KOPT-K1 (cell line): Measurements from ENCODE around the gene SLC36A3.
"Not testable (repeated sequence)": the region's sequence is repeated elsewhere in the genome, so short reads cannot be mapped to it uniquely, and the experiment has no call there.

Source experiments
- H3K27ac ChIP-seq: fragments of 200-600 bp; sonication (generic); 2 replicates; pipeline ENCODE4 v1.5.1; 2016; ENCODE audit warnings: antibody characterized with exemption, mild to moderate bottlenecking, low read depth, low read length; ENCODE audit not compliant: poor library complexity, severe bottlenecking
- H3K36me3 ChIP-seq: fragments of 200-600 bp; sonication (generic); 2 replicates; pipeline ENCODE4 v1.5.1; 2017; ENCODE audit warnings: antibody characterized with exemption, mild to moderate bottlenecking, low read length, moderate library complexity; ENCODE audit not compliant: insufficient read depth
- H3K9me3 ChIP-seq: fragments of 200-600 bp; sonication (generic); 2 replicates; pipeline ENCODE4 v1.5.1; 2017; ENCODE audit warnings: antibody characterized with exemption, low read length, mild to moderate bottlenecking; ENCODE audit not compliant: insufficient read depth, poor library complexity, severe bottlenecking

The SLC36A3 gene

DNA sequence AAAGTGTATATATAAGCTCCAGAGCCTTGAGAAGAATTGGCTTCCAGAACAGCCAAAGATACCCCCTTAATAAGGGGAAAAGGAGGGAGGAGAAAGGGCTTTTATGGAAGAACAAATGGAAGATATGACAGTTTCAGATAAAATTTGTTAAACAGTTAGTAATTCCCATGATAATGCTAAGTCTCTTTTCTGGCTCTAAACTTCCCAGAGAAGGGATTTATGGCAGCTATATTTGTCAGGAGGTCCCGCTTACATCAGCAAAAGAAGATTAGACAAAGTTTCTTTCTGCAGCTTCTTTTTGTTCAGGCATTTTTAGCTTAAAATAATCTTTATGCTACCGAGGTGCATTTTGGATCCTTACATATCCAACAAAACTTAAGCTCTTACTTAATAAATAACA, 14.3 kb upstream of the SLC36A3 start:
- Histone ChIP-seq H3K27ac (no peak overlapping the region), H3K36me3 (no peaks in the 10 kb centered on the region), H3K9me3 (no peaks in the 10 kb centered on the region)

GRCh38 chr5:151315998-151316597, 12.5 kb upstream of the SLC36A3 start:
- Histone ChIP-seq H3K9me3 (peaks cover 2% of the 10 kb centered on the region), H3K36me3 (no peaks in the 10 kb centered on the region), H3K27ac (no peak overlapping the region)

GRCh38 chr5:151313357-151313756, 9.8 kb upstream of the SLC36A3 start:
- Histone ChIP-seq H3K36me3 (no peaks in the 10 kb centered on the region), H3K9me3 (peaks cover 5% of the 10 kb centered on the region), H3K27ac (no peak overlapping the region)

DNA sequence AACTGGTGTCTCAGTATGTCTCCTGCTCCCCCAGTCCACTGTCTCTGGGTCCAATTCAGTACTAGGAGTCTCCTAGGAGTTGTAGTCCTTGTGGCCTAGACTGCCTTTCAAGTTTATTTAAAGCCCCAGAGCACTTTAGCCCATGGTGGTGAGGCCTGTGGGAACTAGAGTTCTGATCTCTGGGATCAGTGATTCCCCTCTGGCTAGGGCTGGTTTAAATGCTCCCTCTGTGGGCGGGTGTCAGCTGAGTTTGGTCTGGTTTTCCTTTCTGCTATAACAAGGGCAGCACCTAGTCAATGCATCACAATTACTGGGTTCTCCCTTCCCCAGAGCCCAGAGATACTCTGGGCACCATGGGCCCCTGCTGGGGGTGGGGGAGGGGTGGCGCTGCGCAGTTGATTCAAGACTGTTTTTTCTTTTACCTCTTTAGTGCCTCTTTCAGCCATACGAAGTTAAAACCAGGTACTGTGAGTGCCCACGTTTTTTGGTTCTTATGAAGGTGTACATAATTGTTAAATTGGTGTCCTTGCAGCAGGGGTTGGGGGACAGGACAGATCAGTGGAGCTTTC, 9.3 kb upstream of the SLC36A3 start:
- Histone ChIP-seq H3K36me3 (no peaks in the 10 kb centered on the region), H3K27ac (no peak overlapping the region)

DNA sequence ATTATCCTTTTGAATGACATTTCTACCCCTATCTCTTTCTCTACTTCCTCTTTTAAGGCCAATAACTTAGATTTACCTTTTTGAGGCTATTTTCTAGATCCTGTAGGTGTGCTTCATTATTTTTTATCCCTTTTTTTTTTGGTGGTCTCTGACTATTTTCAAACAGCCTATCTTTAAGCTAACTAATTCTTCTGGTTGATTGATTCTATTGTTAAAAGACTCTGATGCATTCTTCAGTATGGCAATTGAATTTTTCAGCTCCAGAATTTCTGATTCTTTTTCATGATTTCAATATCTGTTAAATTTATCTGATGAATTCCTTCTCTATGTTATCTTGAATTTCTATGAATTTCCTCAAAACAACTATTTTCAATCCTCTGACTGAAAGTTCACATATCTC, 7.4 kb upstream of the SLC36A3 start:
- Histone ChIP-seq H3K27ac (no peak overlapping the region), H3K9me3 (peaks cover 5% of the 10 kb centered on the region), H3K36me3 (no peaks in the 10 kb centered on the region)

More for the DNA sequence above, 9.3 kb upstream of the SLC36A3 start:
- peaks cover 5% of the 10 kb centered on the region for H3K9me3 ChIP-seq

- not testable (repeated sequence) for H3K36me3 ChIP-seq, H3K27ac ChIP-seq, H3K9me3 ChIP-seq
Observed at GRCh38 chr5:151309821-151310220, 6.3 kb upstream of the SLC36A3 start.

GRCh38 chr5:151309266-151309665, 5.7 kb upstream of the SLC36A3 start:
- not testable (repeated sequence) for H3K36me3 ChIP-seq, H3K27ac ChIP-seq, H3K9me3 ChIP-seq

DNA sequence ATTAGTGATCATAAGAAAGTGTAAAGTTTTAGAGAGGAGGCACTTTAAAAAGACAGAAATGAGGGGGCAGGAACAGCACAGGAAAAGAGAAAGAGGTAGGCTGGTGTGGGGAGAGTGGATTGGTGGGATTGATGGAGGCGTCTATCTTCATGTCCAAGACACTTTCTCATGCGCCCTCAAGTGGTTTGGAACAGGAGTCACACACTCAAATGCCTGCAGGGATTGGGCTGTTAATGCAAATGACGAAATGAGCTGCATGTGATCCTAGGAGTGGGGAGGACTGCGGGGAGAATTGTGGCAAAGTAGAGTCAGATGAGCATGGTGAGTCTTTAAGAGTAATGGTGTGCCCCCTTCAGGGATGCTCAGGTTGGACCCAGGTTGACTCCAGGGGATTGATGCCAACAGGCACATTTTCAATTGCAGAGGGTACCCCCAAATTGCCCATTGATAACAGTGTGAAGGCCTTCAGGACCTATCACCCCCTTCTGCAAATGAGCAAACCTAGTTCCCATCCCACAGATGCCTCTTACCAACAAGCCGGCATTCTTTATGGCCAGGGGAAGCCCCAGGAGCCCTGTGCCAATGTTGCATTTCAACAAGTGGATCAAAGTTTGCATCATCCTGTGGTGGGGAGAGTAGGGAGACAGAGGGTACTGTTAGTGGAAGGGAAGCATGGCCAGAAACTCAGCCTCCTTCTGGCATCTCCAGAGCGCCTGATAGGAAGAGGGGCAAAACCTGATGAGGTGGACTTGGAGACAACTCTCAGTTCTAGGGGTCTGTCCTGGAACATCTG, 5.3 kb downstream of the SLC36A3 start:
- no peaks in the 10 kb centered on the region for H3K36me3 ChIP-seq
- H3K27ac ChIP-seq = no peak overlapping the region
- no peaks in the 10 kb centered on the region for H3K9me3 ChIP-seq

DNA sequence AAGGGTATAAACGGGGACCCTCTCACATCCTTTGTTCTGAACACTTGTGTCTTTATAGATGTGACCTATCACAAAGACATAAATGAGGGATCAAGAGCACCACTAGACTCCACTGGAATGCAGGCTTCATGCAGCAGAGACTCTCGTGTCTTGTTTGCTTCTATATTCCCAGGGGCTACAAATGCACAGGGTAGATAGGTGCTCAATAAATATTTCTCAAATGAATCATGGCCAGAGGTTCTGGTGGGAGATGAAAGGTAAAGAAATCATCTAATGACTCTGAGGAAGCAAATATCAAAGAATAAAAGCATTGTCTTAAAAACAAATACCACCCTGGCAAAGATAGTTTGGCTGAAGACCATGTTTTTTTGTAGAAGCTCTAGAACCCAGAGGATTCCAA, 6.6 kb downstream of the SLC36A3 start:
- Histone ChIP-seq H3K27ac (no peak overlapping the region), H3K36me3 (no peaks in the 10 kb centered on the region), H3K9me3 (no peaks in the 10 kb centered on the region)

DNA sequence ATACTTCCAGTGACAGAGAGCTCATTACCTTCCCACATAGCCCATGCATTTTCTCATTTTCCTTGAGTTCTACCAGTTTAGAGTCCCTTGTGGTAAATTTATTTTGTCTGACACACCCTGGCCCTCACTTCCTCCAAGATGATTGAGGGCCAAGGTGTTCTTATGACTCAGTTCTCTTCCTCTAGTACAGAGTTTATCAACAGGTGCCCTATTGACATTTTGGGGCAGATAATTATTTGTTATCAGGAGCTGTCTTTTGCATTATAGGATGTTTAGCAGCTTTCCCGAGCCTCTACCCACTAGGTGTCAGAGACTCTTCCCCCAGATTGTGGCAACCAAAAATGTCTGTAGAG, 7.1 kb downstream of the SLC36A3 start:
- no peaks in the 10 kb centered on the region for H3K9me3 ChIP-seq
- no peaks in the 10 kb centered on the region for H3K36me3 ChIP-seq
- H3K27ac ChIP-seq = no peak overlapping the region

GRCh38 chr5:151295791-151296477, 7.6 kb downstream of the SLC36A3 start:
- Histone ChIP-seq H3K27ac (no peak overlapping the region), H3K9me3 (no peaks in the 10 kb centered on the region), H3K36me3 (no peaks in the 10 kb centered on the region)

GRCh38 chr5:151295138-151295537, 8.4 kb downstream of the SLC36A3 start:
- Histone ChIP-seq H3K27ac (no peak overlapping the region), H3K9me3 (no peaks in the 10 kb centered on the region), H3K36me3 (no peaks in the 10 kb centered on the region)

DNA sequence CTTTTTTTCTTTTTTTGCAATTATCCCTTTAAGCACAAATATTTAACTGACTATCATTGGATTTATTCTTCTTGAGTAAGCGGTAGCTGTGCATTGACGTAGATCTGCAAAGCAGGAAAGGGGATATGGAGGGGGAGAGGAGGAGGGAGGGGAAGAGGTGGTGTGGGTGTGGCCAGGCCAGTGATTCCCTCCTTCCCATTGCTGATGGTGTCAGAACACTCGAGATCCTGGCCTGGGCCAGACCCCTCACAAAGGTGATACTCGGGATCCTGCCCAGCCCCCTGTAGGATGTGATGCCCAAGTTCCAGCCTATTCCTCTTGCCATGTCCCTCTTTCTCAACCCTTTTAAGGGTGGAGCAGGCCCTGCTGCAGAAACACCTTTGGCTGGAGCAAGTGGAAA, 9.9 kb downstream of the SLC36A3 start:
- no peaks in the 10 kb centered on the region for H3K36me3 ChIP-seq

DNA sequence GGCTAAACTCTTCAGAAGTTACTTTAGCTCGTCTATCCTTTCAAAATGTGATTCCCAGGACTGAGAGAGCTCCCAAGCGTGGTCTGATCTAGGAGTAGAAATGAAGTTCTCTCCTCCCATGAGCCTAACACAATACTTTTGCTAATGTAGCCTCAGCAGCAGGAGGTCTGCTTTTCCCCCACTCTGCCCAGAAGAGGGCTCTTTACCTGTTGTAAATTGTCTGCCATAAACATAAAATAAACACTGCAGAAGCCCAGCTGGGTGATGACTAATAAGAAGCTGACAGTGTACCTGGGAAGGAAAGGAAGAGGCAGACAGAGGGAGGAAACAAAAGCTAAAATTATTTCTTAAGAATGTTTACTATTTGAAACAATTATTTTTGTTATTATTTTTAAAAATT, 15.4 kb downstream of the SLC36A3 start:
- Histone ChIP-seq H3K36me3 (no peaks in the 10 kb centered on the region), H3K9me3 (no peaks in the 10 kb centered on the region), H3K27ac (no peak overlapping the region)

More for the DNA sequence above, 9.9 kb downstream of the SLC36A3 start:
- Histone ChIP-seq H3K9me3 (no peaks in the 10 kb centered on the region), H3K27ac (no peak overlapping the region)

DNA sequence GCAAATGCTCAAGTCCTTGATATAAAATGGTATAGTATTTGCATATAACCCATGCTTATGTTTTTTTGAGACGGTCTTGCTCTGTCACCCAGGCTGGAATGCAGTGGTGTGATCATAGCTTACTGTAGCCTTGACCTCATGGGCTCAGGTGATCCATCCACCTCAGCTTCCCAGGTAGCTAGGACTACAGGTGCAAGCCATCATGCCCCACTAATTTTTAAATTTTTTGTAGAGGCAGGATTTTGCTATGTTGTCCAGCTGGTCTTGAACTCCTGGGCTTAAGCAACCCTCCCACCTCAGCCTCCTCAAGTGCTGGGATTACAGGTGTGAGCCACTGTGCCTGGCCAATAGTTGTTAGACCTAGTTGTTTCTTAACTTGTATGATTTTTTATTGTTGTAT, 17.3 kb downstream of the SLC36A3 start:
- no peak overlapping the region for H3K27ac ChIP-seq
- no peaks in the 10 kb centered on the region for H3K9me3 ChIP-seq
- H3K36me3 ChIP-seq = no peaks in the 10 kb centered on the region
